Cortex of kidney (tissue), 1 donor: ENCODE measurements around the gene PYCARD.
"Not testable (repeated sequence)": the region's sequence is repeated elsewhere in the genome, so short reads cannot be mapped to it uniquely, and the experiment has no call there.

ENCODE experiments used
- DNase-seq: peaks from one replicate; lab custom pipeline; 2025; lab: John Stamatoyannopoulos, UW

PYCARD gene

GRCh38 chr16:31202414-31203375 is at the start of gene PYCARD:
Gene PYCARD (minus strand): TSS chr16:31202760. CDS start chr16:31202690, 70 bp downstream.
- DNase-seq = no peak

- no peak for DNase-seq
Measured at GRCh38 chr16:31251435-31251834, 48.9 kb upstream of the PYCARD start.

- no peak for DNase-seq
Measured at GRCh38 chr16:31250782-31251384, 48.3 kb upstream of the PYCARD start.

- DNase-seq = no peak
Measured at GRCh38 chr16:31248344-31248743, 45.8 kb upstream of the PYCARD start.

- no peak for DNase-seq
Measured at GRCh38 chr16:31246296-31246695, 43.7 kb upstream of the PYCARD start.

- not testable (repeated sequence) for DNase-seq
Measured at GRCh38 chr16:31245598-31245997, 43.0 kb upstream of the PYCARD start.

GRCh38 chr16:31243734-31244670 is 41.4 kb upstream of the PYCARD start:
- DNase-seq = no peak

GRCh38 chr16:31242206-31242605 is 39.6 kb upstream of the PYCARD start:
- no peak for DNase-seq

GRCh38 chr16:31238041-31238440 is 35.5 kb upstream of the PYCARD start:
- no peak for DNase-seq

- no peak for DNase-seq
Measured at GRCh38 chr16:31229501-31229900, 26.9 kb upstream of the PYCARD start.

GRCh38 chr16:31228206-31228605 is 25.6 kb upstream of the PYCARD start:
- no peak for DNase-seq

GRCh38 chr16:31225193-31225592 is 22.6 kb upstream of the PYCARD start:
- DNase-seq = no peak

- no peak for DNase-seq
Measured at GRCh38 chr16:31224092-31224955, 21.8 kb upstream of the PYCARD start.

GRCh38 chr16:31223044-31223443 is 20.5 kb upstream of the PYCARD start:
- no peak for DNase-seq

GRCh38 chr16:31221357-31222160 is 19.0 kb upstream of the PYCARD start:
- DNase-seq = no peak

GRCh38 chr16:31219154-31219741 is 16.7 kb upstream of the PYCARD start:
- DNase-seq = no peak

GRCh38 chr16:31217136-31217530 is 14.6 kb upstream of the PYCARD start:
- DNase-seq = no peak

GRCh38 chr16:31216422-31217135 is 14.0 kb upstream of the PYCARD start, which contains the start of gene PYDC1:
Gene PYDC1 (minus strand): TSS chr16:31217135. CDS start chr16:31217028, 107 bp downstream.
- no peak for DNase-seq
